Stimulated activated CD4-positive, alpha-beta T cell treated with anti-CD3 and anti-CD28 coated beads, TNF-alpha, amount 100 ng/mL, for 24 hours (primary cell): ENCODE results near the gene NCOR2.

Experiments used
- DNase-seq, 3 experiments: peaks; one replicate each; pipeline ENCODE4 v3.0.0-alpha.2; 2020; ENCODE audit warnings: low read depth in 3 of 3

Gene NCOR2

GRCh38 chr12:124527861-124528561 lies 39.4 kb downstream of the NCOR2 start:
- no peak for DNase-seq

GRCh38 chr12:124525927-124526692 lies 41.3 kb downstream of the NCOR2 start:
- DNase-seq = no peak

- no peak for DNase-seq
These were observed 42.0 kb downstream of the NCOR2 start for GRCh38 chr12:124525455-124525854.

GRCh38 chr12:124524231-124524925 lies 43.0 kb downstream of the NCOR2 start:
- DNase-seq = no peak

GRCh38 chr12:124523071-124523470 lies 44.3 kb downstream of the NCOR2 start:
- DNase-seq = no peak

DNA sequence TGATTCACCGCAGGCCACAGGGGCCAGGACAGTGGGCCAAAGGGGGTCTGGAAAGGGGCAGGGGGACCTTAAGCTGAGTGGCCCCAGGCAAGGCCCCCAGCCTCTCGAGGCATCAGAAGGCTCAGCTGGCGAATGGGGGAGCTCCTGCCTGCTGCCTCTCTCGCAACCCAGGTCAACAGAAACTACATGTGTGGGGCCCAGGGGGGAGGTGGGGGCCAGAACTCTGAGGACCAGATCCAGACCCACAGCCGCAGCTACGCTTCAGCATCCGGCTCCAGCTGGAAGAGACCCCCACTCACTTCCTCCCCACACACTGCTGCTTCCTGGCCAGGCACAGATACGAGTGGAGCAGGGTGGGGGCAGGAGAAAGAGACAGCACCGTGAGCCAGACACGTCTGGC lies 46.5 kb downstream of the NCOR2 start:
- DNase-seq = no peak

DNA sequence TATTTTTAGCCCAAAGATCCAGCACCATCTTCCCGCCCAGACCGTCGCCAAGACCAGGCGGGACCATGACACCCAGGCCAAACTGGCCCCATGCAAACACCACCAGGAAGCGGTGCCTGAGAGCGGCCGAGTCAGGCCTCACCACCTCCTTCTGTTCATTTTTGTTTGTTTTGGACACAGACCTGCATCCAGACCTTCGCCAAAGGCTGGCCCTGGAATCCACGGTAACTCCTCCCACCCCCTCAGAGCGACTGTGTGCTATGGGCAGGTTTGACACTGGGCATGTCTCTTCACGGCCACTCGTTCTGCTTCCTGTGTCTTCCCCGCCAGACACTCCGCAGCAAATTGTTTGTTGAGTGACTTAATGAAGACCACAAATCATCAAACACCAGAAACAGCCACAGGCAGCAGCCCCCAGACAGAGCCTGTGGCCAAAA lies 47.1 kb downstream of the NCOR2 start:
- no peak for DNase-seq

- DNase-seq = no peak
These were observed 47.7 kb downstream of the NCOR2 start for GRCh38 chr12:124519746-124520145.

DNA sequence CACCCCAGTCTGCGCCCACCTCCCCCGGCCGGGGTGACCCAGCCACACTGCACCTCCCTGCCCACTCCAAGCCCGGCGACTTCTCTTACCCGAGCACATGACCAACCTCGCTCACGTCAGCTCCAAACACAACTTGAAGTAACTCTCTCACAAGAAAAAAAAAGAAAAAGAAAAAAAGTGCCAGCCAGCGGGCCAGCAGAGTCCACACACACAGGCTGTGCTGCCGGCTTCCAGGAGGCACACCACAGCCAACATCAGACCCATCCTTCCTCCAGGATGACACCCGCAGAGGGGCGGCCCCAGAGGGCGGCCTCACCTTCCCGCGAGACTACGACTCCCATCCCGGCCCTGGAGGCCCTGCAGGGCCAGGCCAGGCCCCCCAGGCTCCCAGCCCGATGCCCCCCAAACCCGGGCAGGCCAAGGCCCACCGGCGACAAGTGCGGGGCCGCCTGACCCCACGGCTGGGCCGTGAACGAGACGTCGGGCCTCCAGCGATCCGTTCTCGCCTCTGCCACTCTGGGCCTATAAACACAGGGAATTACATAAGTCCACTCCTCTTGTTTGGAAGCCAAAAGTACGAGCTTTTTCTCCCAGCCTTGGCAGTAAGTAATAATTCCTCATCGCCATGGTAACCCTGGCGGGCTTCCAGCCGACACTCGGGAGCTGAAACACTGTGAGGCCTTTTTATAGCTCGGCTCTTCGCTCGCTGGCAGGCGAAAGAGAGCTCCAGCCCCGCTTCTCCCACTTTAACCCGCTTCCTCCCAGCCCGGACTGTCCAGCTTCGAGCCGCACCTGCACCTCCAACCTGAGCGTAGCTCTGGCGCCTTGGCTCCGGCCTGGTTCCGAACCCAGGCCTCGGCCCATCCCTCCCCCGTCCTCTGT lies 49.1 kb downstream of the NCOR2 start:
- no peak for DNase-seq
